ENCODE results near the gene APOD.

- TF ChIP-seq SPI1 (IDR thresholded peaks at IDR 0.05; ENCODE audit: borderline replicate concordance, insufficient read depth, low read depth, low read length) (no peak), CTCF (IDR thresholded peaks at IDR 0.05 in 2 of 3, conservative IDR thresholded peaks at IDR 0.05 in 1 of 3; ENCODE audit: control insufficient read depth in 2 of 3, extremely low read depth in 1 of 3, insufficient read depth in 1 of 3, low read depth in 3 of 3, low read length in 3 of 3) (no peak), BCL3 (IDR thresholded peaks at IDR 0.05; ENCODE audit: borderline replicate concordance, insufficient read depth, low read depth, low read length, poor library complexity, severe bottlenecking) (no peak), ATF2 (IDR thresholded peaks at IDR 0.05; ENCODE audit: low read length) (no peak), ELK1 (IDR thresholded peaks at IDR 0.05; ENCODE audit: low read depth, low read length) (no peak), PAX8 (IDR thresholded peaks at IDR 0.05) (no peak)
Observed at GRCh38 chr3:195574497-195575304, 9.0 kb downstream of the APOD start.

Data from GM12878 (cell line).